ENCODE data around the gene GLMN. TPM values are rescaled to one million over a fixed set of nuclear protein-coding genes. Genes with fewer than 3 reads are reported as not detected.

GLMN gene
- total and polyA plus RNA-seq, 3 donors from 2014 or later = 9.5 to 14.2 (median 12.8) TPM

DNA sequence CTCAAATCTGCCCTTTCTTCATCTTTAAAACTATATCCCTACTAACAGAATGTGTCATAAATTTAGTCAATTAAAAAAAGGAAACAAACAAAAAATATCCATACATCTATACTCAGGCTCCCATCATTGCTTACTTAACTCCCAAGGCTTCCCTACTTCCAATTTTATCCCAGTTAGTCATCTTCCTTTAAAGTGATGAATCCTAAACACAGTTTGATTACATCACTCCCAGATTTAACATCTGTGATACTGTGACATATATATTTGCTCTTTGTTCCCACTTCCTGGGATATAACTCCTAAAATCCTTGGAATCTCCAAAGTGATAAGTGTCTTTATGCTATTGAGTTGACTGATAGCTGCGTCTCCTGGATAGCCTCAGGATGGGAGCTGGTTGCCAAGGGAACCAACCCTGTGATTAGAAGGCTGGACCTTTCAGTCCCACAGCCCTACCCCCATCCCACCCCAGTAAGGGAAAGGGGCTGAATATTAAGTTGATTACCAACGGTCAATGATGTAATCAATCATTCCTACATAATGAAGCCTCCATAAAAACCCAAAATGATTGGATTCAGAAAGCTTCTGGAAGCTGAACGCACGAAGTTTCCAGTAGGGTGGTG is 21.6 kb downstream of the GLMN start:
- H3K4me3 ChIP-seq = no peak overlapping the region
- TF ChIP-seq, protein P1, sequence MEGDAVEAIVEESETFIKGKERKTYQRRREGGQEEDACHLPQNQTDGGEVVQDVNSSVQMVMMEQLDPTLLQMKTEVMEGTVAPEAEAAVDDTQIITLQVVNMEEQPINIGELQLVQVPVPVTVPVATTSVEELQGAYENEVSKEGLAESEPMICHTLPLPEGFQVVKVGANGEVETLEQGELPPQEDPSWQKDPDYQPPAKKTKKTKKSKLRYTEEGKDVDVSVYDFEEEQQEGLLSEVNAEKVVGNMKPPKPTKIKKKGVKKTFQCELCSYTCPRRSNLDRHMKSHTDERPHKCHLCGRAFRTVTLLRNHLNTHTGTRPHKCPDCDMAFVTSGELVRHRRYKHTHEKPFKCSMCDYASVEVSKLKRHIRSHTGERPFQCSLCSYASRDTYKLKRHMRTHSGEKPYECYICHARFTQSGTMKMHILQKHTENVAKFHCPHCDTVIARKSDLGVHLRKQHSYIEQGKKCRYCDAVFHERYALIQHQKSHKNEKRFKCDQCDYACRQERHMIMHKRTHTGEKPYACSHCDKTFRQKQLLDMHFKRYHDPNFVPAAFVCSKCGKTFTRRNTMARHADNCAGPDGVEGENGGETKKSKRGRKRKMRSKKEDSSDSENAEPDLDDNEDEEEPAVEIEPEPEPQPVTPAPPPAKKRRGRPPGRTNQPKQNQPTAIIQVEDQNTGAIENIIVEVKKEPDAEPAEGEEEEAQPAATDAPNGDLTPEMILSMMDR (IDR thresholded peaks at IDR 0.05) = no peak
- no peak for TF ChIP-seq POLR2A (IDR thresholded peaks at IDR 0.05)
- DNase-seq = no peak
- no peaks in the 10 kb centered on the region for H3K9me3 ChIP-seq
- no peak overlapping the region for H3K27ac ChIP-seq
- intact Hi-C loops (cut with DNase I; ENCODE audit: low total_unique reads) = no loop called here
- no peaks in the 10 kb centered on the region for H3K4me1 ChIP-seq
- 95 to 100% methylated on average over 4 of the region's 4 CpGs for WGBS, 2 donors
- H3K36me3 ChIP-seq (ENCODE audit: low read depth, missing control alignments) = no peaks in the 10 kb centered on the region
- no peaks in the 10 kb centered on the region for H3K27me3 ChIP-seq

DNA sequence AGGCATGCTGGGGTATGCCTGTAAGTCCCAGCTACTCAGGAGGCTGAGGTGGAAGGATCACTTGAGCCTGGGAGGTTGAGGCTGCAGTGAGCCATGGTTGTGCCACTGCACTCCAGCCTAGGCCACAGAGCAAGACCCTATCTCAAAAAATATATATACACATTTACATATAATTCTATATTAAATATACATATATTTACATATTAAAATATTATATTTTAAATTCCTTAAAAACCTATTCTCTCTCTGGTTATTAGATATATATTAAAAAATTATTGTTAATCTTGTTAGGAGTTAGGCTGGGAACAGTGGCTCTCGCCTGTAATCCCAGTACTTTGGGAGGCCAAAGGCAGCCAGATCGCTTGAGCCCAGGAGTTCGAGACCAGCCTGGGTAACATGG is 22.7 kb downstream of the GLMN start:
- 96 to 98% methylated on average over 3 of the region's 3 CpGs for WGBS, 2 donors
- Histone ChIP-seq H3K27me3 (no peaks in the 10 kb centered on the region), H3K9me3 (no peaks in the 10 kb centered on the region), H3K4me1 (no peaks in the 10 kb centered on the region), H3K27ac (no peak overlapping the region), H3K36me3 (ENCODE audit: low read depth, missing control alignments) (no peaks in the 10 kb centered on the region), H3K4me3 (no peak overlapping the region)
- TF ChIP-seq, protein P1 (IDR thresholded peaks at IDR 0.05) = no peak
- TF ChIP-seq POLR2A (IDR thresholded peaks at IDR 0.05) = no peak
- intact Hi-C loops (cut with DNase I; ENCODE audit: low total_unique reads) = no loop called here
- no peak for DNase-seq

DNA sequence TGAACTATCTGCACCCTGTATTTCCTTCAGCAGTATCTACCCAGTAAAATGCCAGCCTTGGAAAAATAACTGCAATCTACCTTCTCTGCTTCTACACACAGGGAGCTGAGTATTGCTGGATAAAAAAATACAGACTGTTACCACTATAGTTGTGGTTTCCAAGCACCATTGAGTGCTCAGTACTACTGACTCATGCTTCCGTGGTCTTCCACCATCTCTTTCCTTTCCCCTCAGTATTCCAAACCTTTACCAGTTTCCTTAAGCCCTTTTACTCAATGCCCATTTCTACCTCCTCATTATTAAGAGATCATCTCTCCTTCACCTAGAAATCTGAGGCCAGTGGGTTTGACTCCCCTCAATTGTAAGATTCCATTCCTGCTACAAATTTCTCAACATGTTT is 23.8 kb downstream of the GLMN start:
- H3K4me3 ChIP-seq = no peak overlapping the region
- H3K36me3 ChIP-seq (ENCODE audit: low read depth, missing control alignments) = no peaks in the 10 kb centered on the region
- no peaks in the 10 kb centered on the region for H3K9me3 ChIP-seq
- H3K4me1 ChIP-seq = no peaks in the 10 kb centered on the region
- TF ChIP-seq, protein P1 (IDR thresholded peaks at IDR 0.05) = no peak
- TF ChIP-seq POLR2A (IDR thresholded peaks at IDR 0.05) = no peak
- H3K27me3 ChIP-seq = no peaks in the 10 kb centered on the region
- WGBS, 2 donors = 94 to 100% methylated on average over 1 of the region's 1 CpG
- DNase-seq = no peak
- H3K27ac ChIP-seq = no peak overlapping the region
- intact Hi-C loops (cut with DNase I; ENCODE audit: low total_unique reads) = no loop called here

DNA sequence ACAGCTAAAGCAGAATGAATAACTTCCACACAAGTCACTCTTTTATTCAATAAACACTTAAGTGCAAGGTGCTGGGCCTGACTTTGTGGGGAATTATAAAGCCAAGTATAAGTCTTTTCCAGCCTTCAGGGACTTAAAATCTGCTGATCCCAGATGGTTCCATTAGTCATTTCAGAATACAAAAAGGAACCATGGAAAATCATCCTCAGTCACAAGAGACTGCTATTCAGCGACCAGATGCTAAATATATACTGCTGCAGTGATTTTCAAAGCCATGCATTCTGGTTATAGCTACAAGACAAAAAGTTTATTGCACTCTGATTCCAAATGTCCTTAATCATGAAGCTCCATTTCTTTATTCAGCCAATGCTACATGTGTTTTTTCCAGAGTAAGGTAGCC is 25.7 kb downstream of the GLMN start:
- Histone ChIP-seq H3K4me1 (no peaks in the 10 kb centered on the region), H3K4me3 (no peak overlapping the region), H3K36me3 (ENCODE audit: low read depth, missing control alignments) (no peaks in the 10 kb centered on the region), H3K27me3 (no peaks in the 10 kb centered on the region), H3K9me3 (no peaks in the 10 kb centered on the region), H3K27ac (no peak overlapping the region)
- no peak for DNase-seq
- TF ChIP-seq, protein P1 (IDR thresholded peaks at IDR 0.05) = no peak
- TF ChIP-seq POLR2A (IDR thresholded peaks at IDR 0.05) = no peak
- WGBS, 2 donors = 77 to 94% methylated on average over 1 of the region's 1 CpG
- intact Hi-C loops (cut with DNase I; ENCODE audit: low total_unique reads) = no loop called here

DNA sequence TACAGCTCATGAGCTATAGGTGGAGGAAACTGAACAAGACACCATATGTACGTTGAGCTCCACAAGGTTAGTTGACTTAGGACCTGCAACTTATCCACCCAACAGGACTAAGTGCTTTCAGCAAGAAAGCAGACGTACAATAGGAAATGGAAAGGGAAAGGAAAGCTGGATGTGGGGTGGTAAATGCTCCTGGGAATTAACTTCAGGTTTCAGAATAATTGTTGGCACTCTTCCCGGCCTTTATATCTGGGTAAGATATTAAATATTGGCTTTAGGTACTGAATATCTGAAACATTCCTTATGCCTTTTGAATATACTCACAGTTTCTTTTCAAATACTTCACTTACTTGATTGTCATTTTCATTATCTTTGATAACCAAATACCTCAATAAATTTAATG is 36.3 kb downstream of the GLMN start:
- DNase-seq = no peak
- Histone ChIP-seq H3K27me3 (no peaks in the 10 kb centered on the region), H3K4me3 (no peak overlapping the region), H3K9me3 (no peaks in the 10 kb centered on the region), H3K36me3 (ENCODE audit: low read depth, missing control alignments) (no peaks in the 10 kb centered on the region), H3K27ac (no peak overlapping the region), H3K4me1 (no peaks in the 10 kb centered on the region)
- intact Hi-C loops (cut with DNase I; ENCODE audit: low total_unique reads) = no loop called here
- TF ChIP-seq POLR2A (IDR thresholded peaks at IDR 0.05) = no peak
- TF ChIP-seq, protein P1 (IDR thresholded peaks at IDR 0.05) = no peak
- 80% methylated on average over 3 of the region's 3 CpGs for WGBS, 2 donors

Data from testis (tissue), 3 donors.